Measurements from ENCODE around the gene GPC5.

The GPC5 gene

GRCh38 chr13:91370501-91370900 lies 27.9 kb upstream of the GPC5 start:
- H3K27ac ChIP-seq: no peak overlapping the region
- no peak for TF ChIP-seq CTCF (IDR thresholded peaks at IDR 0.05)
- H3K4me3 ChIP-seq: no peak overlapping the region
- DNase-seq (ENCODE audit: low spot score): no peak

- Histone ChIP-seq H3K27ac (no peak overlapping the region), H3K4me3 (no peak overlapping the region)
- no peak for TF ChIP-seq CTCF (IDR thresholded peaks at IDR 0.05)
- no peak for DNase-seq (ENCODE audit: low spot score)
Observed at GRCh38 chr13:91372911-91373310, 25.5 kb upstream of the GPC5 start.

GRCh38 chr13:91375116-91375729 lies 23.2 kb upstream of the GPC5 start:
- TF ChIP-seq CTCF (IDR thresholded peaks at IDR 0.05): no peak
- DNase-seq (ENCODE audit: low spot score): no peak
- H3K4me3 ChIP-seq: no peak overlapping the region

GRCh38 chr13:91381371-91381770 lies 17.1 kb upstream of the GPC5 start:
- DNase-seq (ENCODE audit: low spot score): no peak
- no peak for TF ChIP-seq CTCF (IDR thresholded peaks at IDR 0.05)
- no peak overlapping the region for H3K4me3 ChIP-seq
- no peak overlapping the region for H3K27ac ChIP-seq

More at GRCh38 chr13:91375116-91375729, 23.2 kb upstream of the GPC5 start:
- no peak overlapping the region for H3K27ac ChIP-seq

- no peak for TF ChIP-seq CTCF (IDR thresholded peaks at IDR 0.05)
- no peak overlapping the region for H3K4me3 ChIP-seq
- DNase-seq (ENCODE audit: low spot score): no peak
- H3K27ac ChIP-seq: no peak overlapping the region
Observed at GRCh38 chr13:91383836-91384235, 14.6 kb upstream of the GPC5 start.

GRCh38 chr13:91384896-91385295 lies 13.5 kb upstream of the GPC5 start:
- no peak overlapping the region for H3K27ac ChIP-seq
- no peak overlapping the region for H3K4me3 ChIP-seq
- TF ChIP-seq CTCF (IDR thresholded peaks at IDR 0.05): no peak
- DNase-seq (ENCODE audit: low spot score): no peak

GRCh38 chr13:91389186-91389585 lies 9.2 kb upstream of the GPC5 start:
- no peak overlapping the region for H3K27ac ChIP-seq
- no peak for DNase-seq (ENCODE audit: low spot score)
- no peak overlapping the region for H3K4me3 ChIP-seq
- TF ChIP-seq CTCF (IDR thresholded peaks at IDR 0.05): no peak
